SK-N-SH treated with all-trans-retinoic acid at 6 μM for 48 hours (cell line): ENCODE data around the gene ESYT3.

Source experiments
- ATAC-seq: fragments of 200-7000 bp; cut with Tn5 transposase; 3 replicates; pipeline ENCODE4 v1.9.1; 2020; ENCODE audit warnings: mild to moderate bottlenecking, moderate library complexity
- ARNTL ChIP-seq: fragments of 450-650 bp; formaldehyde crosslinking; IDR thresholded peaks from 2 replicates; pipeline ENCODE4 v1.5.0; 2020; ENCODE audit warnings: low read depth, mild to moderate bottlenecking, moderate library complexity, borderline replicate concordance
- BACH2 ChIP-seq: fragments of 250-450 bp; sonication (Bioruptor Pico); IDR thresholded peaks from 2 replicates; pipeline ENCODE4 v1.9.0; 2021; ENCODE audit warnings: mild to moderate bottlenecking, borderline replicate concordance
- CREB5 ChIP-seq: fragments of 250-450 bp; sonication (Bioruptor Pico); IDR thresholded peaks from 2 replicates; pipeline ENCODE4 v1.5.1; 2020; ENCODE audit warnings: low read depth, mild to moderate bottlenecking, moderate library complexity
- CSDC2 ChIP-seq: fragments of 250-450 bp; sonication (Bioruptor Pico); IDR thresholded peaks from 2 replicates; pipeline ENCODE4 v1.5.0; 2020; ENCODE audit warnings: mild to moderate bottlenecking, moderate library complexity
- ESRRG ChIP-seq: fragments of 250-450 bp; sonication (Bioruptor Pico); IDR thresholded peaks from 2 replicates; pipeline ENCODE4 v1.6.1; 2021; ENCODE audit warnings: mild to moderate bottlenecking
- GLIS3 ChIP-seq: fragments of 250-450 bp; sonication (Bioruptor Pico); IDR thresholded peaks from 2 replicates; pipeline ENCODE4 v1.5.0; 2020; ENCODE audit warnings: mild to moderate bottlenecking, moderate library complexity
- ISL1 ChIP-seq: fragments of 250-450 bp; sonication (Bioruptor Pico); IDR thresholded peaks from 2 replicates; pipeline ENCODE4 v2.1.2; 2022; ENCODE audit warnings: mild to moderate bottlenecking, moderate library complexity
- OSR1 ChIP-seq: fragments of 250-450 bp; sonication (Bioruptor Pico); IDR thresholded peaks from 2 replicates; pipeline ENCODE4 v1.8.0; 2022; ENCODE audit warnings: moderate library complexity, mild to moderate bottlenecking, inconsistent platforms
- PPARA ChIP-seq: fragments of 250-450 bp; sonication (Bioruptor Pico); IDR thresholded peaks from 2 replicates; pipeline ENCODE4 v1.5.0; 2020; ENCODE audit warnings: mild to moderate bottlenecking, borderline replicate concordance
- RARB ChIP-seq: fragments of 250-450 bp; sonication (Bioruptor Pico); IDR thresholded peaks from 2 replicates; pipeline ENCODE4 v1.8.0; 2021; ENCODE audit warnings: mild to moderate bottlenecking, moderate library complexity
- SNAI2 ChIP-seq: fragments of 250-450 bp; sonication (Bioruptor Pico); IDR thresholded peaks from 2 replicates; pipeline ENCODE4 v1.5.0; 2020; ENCODE audit warnings: mild to moderate bottlenecking, moderate library complexity
- TCF4 ChIP-seq: fragments of 250-450 bp; sonication (Bioruptor Pico); IDR thresholded peaks from 2 replicates; pipeline ENCODE4 v1.8.0; 2021; ENCODE audit warnings: mild to moderate bottlenecking, moderate library complexity, borderline replicate concordance
- TOX ChIP-seq: fragments of 250-450 bp; sonication (Bioruptor Pico); IDR thresholded peaks from 2 replicates; pipeline ENCODE4 v1.8.0; 2021; ENCODE audit warnings: mild to moderate bottlenecking, moderate library complexity, borderline replicate concordance
- ZFP3 ChIP-seq: fragments of 250-450 bp; sonication (Bioruptor Pico); IDR thresholded peaks from 2 replicates; pipeline ENCODE4 v1.5.0; 2020; ENCODE audit warnings: mild to moderate bottlenecking, moderate library complexity
- ZFP30 ChIP-seq: fragments of 450-650 bp; formaldehyde crosslinking; IDR thresholded peaks from 2 replicates; pipeline ENCODE4 v1.5.0; 2022; ENCODE audit warnings: mild to moderate bottlenecking, moderate library complexity
- ZNF565 ChIP-seq: fragments of 450-650 bp; formaldehyde crosslinking; conservative IDR thresholded peaks from 2 replicates; pipeline ENCODE4 v1.5.0; 2020; ENCODE audit warnings: low read depth, mild to moderate bottlenecking, moderate library complexity
- ZNF70 ChIP-seq: fragments of 450-650 bp; formaldehyde crosslinking; IDR thresholded peaks from 2 replicates; pipeline ENCODE4 v1.5.0; 2020; ENCODE audit warnings: mild to moderate bottlenecking, moderate library complexity
- ZNF8 ChIP-seq: fragments of 450-650 bp; formaldehyde crosslinking; IDR thresholded peaks from 2 replicates; pipeline ENCODE4 v1.5.0; 2020; ENCODE audit warnings: mild to moderate bottlenecking, moderate library complexity
- TF ChIP-seq, protein P1 (sequence below): fragments of 250-450 bp; sonication (Bioruptor Pico); IDR thresholded peaks from 2 replicates; pipeline ENCODE4 v1.5.0; 2020; ENCODE audit warnings: mild to moderate bottlenecking, moderate library complexity
- TF ChIP-seq, protein P2 (sequence below): fragments of 250-450 bp; sonication (Bioruptor Pico); IDR thresholded peaks from 2 replicates; pipeline ENCODE4 v1.8.0; 2020; ENCODE audit warnings: mild to moderate bottlenecking, moderate library complexity, borderline replicate concordance
- TF ChIP-seq, protein P3 (sequence below): fragments of 250-450 bp; sonication (Bioruptor Pico); IDR thresholded peaks from 2 replicates; pipeline ENCODE4 v1.5.1; 2021; ENCODE audit warnings: mild to moderate bottlenecking, moderate library complexity

Gene ESYT3

DNA sequence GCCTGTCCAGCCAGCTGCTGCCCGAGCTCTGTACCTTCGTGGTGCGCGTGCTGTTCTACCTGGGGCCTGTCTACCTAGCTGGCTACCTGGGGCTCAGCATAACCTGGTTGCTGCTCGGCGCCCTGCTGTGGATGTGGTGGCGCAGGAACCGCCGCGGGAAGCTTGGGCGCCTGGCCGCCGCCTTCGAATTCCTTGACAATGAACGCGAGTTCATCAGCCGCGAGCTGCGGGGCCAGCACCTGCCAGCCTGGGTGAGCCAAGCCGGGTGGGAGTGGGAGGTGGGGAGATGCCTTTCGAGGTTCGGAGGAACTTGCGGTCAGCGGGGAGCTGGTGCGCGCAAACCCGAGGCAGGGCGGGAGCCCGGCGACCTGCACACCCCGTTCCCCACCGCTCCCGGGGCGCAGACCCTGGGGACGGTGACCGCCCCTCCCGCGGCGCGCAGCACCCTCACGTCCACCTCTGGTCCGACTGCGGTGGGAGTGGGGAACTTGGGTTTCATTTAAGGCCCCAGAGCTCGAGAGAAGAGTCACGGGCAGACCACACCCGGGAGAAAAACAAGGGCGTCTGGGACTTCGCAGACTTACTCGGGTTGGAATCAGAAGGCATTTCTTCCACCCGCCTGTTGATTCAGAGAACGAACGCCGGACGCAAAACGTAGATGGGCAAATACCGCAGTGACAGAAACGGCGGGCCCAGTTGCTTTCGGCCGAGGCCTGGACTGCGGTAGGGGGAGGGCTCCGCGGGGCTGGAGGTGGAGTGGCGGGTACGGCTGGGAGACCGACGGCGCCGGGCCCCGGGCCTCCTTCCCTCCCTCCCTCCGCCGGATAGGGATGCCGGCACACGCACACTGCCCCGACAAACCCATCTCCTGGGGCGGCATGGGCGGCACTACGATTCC is 708 bp downstream of the ESYT3 start:
- peak; percentile 58 for ATAC-seq

GRCh38 chr3:138435840-138436239 is 1.4 kb downstream of the ESYT3 start:
- ATAC-seq = no peak
- TF ChIP-seq PPARA (no peak), ARNTL (no peak), ZFP3 (CRISPR knock-in tag) (no peak), BACH2 (no peak), TCF4 (CRISPR knock-in tag) (no peak), OSR1 (no peak), ESRRG (CRISPR knock-in tag) (no peak)

More for the DNA sequence above, 708 bp downstream of the ESYT3 start:
- TF ChIP-seq RARB (CRISPR knock-in tag) = no peak
- TF ChIP-seq, protein P1, sequence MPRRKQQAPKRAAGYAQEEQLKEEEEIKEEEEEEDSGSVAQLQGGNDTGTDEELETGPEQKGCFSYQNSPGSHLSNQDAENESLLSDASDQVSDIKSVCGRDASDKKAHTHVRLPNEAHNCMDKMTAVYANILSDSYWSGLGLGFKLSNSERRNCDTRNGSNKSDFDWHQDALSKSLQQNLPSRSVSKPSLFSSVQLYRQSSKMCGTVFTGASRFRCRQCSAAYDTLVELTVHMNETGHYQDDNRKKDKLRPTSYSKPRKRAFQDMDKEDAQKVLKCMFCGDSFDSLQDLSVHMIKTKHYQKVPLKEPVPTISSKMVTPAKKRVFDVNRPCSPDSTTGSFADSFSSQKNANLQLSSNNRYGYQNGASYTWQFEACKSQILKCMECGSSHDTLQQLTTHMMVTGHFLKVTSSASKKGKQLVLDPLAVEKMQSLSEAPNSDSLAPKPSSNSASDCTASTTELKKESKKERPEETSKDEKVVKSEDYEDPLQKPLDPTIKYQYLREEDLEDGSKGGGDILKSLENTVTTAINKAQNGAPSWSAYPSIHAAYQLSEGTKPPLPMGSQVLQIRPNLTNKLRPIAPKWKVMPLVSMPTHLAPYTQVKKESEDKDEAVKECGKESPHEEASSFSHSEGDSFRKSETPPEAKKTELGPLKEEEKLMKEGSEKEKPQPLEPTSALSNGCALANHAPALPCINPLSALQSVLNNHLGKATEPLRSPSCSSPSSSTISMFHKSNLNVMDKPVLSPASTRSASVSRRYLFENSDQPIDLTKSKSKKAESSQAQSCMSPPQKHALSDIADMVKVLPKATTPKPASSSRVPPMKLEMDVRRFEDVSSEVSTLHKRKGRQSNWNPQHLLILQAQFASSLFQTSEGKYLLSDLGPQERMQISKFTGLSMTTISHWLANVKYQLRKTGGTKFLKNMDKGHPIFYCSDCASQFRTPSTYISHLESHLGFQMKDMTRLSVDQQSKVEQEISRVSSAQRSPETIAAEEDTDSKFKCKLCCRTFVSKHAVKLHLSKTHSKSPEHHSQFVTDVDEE (CRISPR knock-in tag) = no peak
- no peak for TF ChIP-seq ARNTL
- TF ChIP-seq CSDC2 (CRISPR knock-in tag) = no peak
- no peak for TF ChIP-seq TOX (CRISPR knock-in tag)
- TF ChIP-seq TCF4 (CRISPR knock-in tag) = no peak
- TF ChIP-seq CREB5 (CRISPR knock-in tag) = no peak
- no peak for TF ChIP-seq ZNF565 (CRISPR knock-in tag)
- no peak for TF ChIP-seq ESRRG (CRISPR knock-in tag)
- no peak for TF ChIP-seq ZNF70 (CRISPR knock-in tag)
- TF ChIP-seq BACH2 = no peak
- TF ChIP-seq OSR1 = no peak
- no peak for TF ChIP-seq ISL1 (CRISPR knock-in tag)
- TF ChIP-seq SNAI2 (CRISPR knock-in tag) = no peak
- TF ChIP-seq ZFP30 = no peak
- no peak for TF ChIP-seq PPARA
- TF ChIP-seq, protein P2, sequence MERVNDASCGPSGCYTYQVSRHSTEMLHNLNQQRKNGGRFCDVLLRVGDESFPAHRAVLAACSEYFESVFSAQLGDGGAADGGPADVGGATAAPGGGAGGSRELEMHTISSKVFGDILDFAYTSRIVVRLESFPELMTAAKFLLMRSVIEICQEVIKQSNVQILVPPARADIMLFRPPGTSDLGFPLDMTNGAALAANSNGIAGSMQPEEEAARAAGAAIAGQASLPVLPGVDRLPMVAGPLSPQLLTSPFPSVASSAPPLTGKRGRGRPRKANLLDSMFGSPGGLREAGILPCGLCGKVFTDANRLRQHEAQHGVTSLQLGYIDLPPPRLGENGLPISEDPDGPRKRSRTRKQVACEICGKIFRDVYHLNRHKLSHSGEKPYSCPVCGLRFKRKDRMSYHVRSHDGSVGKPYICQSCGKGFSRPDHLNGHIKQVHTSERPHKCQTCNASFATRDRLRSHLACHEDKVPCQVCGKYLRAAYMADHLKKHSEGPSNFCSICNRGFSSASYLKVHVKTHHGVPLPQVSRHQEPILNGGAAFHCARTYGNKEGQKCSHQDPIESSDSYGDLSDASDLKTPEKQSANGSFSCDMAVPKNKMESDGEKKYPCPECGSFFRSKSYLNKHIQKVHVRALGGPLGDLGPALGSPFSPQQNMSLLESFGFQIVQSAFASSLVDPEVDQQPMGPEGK (CRISPR knock-in tag) = no peak
- no peak for TF ChIP-seq GLIS3 (CRISPR knock-in tag)
- TF ChIP-seq, protein P3, sequence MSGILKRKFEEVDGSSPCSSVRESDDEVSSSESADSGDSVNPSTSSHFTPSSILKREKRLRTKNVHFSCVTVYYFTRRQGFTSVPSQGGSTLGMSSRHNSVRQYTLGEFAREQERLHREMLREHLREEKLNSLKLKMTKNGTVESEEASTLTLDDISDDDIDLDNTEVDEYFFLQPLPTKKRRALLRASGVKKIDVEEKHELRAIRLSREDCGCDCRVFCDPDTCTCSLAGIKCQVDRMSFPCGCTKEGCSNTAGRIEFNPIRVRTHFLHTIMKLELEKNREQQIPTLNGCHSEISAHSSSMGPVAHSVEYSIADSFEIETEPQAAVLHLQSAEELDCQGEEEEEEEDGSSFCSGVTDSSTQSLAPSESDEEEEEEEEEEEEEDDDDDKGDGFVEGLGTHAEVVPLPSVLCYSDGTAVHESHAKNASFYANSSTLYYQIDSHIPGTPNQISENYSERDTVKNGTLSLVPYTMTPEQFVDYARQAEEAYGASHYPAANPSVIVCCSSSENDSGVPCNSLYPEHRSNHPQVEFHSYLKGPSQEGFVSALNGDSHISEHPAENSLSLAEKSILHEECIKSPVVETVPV (CRISPR knock-in tag) = no peak

DNA sequence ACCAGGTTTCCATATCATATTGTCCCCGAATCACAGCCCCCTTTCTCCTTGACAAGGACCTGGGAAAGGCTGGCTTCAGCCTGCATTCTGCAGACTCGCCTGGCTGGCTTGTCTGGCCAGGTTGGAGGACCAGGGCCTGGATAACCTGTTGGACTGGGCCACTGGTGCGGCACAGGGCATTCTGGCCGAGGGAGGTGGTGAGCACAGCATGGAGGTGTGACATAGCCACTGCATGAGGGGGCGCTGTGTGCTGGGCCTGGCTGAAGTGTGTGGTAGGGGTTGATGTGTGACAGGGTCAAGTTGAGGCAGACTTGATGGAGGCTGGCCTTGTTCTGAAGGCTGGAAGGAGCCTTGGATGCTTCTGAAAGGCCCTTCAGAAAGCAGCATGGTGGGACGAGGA is 2.9 kb downstream of the ESYT3 start:
- no peak for ATAC-seq
- TF ChIP-seq TCF4 (CRISPR knock-in tag) (no peak), ZNF565 (CRISPR knock-in tag) (no peak), CSDC2 (CRISPR knock-in tag) (no peak)

GRCh38 chr3:138438896-138439295 is 4.5 kb downstream of the ESYT3 start:
- no peak for ATAC-seq
- TF ChIP-seq CSDC2 (CRISPR knock-in tag) = no peak
- TF ChIP-seq, protein P2 (CRISPR knock-in tag) = no peak
- TF ChIP-seq ARNTL = no peak
- TF ChIP-seq, protein P3 (CRISPR knock-in tag) = no peak
- TF ChIP-seq GLIS3 (CRISPR knock-in tag) = no peak
- TF ChIP-seq TCF4 (CRISPR knock-in tag) = no peak
- TF ChIP-seq ZNF70 (CRISPR knock-in tag) = no peak
- TF ChIP-seq, protein P1 (CRISPR knock-in tag) = no peak
- no peak for TF ChIP-seq ZNF8 (CRISPR knock-in tag)
